K562 (cell line): Measurements from ENCODE around the gene OCIAD1. TPM values are rescaled to one million over a fixed set of nuclear protein-coding genes. Genes with fewer than 3 reads are reported as not detected.

Experiments used
- ATAC-seq: fragments of 200-7000 bp; cut with Tn5 transposase; 3 replicates; pipeline ENCODE4 v1.9.1; 2020; ENCODE audit warnings: moderate library complexity
- BruUV-seq: library from RNA; stranded (reverse); fragments of 400-500 nt; replicated peaks from 2 replicates; lab custom pipeline; 2021; lab: Mats Ljungman, UMichigan
- CTCF ChIA-PET: fragments of 300-600 bp; formaldehyde crosslinking; extraction: SDS; loops from one replicate; lab custom pipeline; 2021; ENCODE audit warnings: low intra/inter-chr PET ratio; lab: Yijun Ruan, JAX
- POLR2A ChIA-PET: fragments of 300-600, 350-650 bp; sonication (Branson Sonifier 250); formaldehyde crosslinking; extraction: SDS; loops from one replicate; lab custom pipeline; 2021; ENCODE audit warnings: antibody characterized with exemption, inconsistent platforms; lab: Yijun Ruan, JAX
- DNase-seq, 4 experiments: peaks; one replicate each; pipeline versions ENCODE4 v3.0.0 to v3.0.0-alpha.2; 2011 to 2018; ENCODE audit warnings: low spot score in 3 of 4, mixed read lengths in 3 of 4; ENCODE audit errors: extremely low read depth in 1 of 4
- FAIRE-seq: peaks from 2 replicates; lab custom pipeline; 2011; peaks lifted over from hg19 to GRCh38; lab: Jason Lieb, UNC
- H2AFZ ChIP-seq: 2 replicates; pipeline ENCODE4 v1.6.0; 2011; ENCODE audit warnings: low read depth, low read length, control low read depth, inconsistent platforms
- H3K27ac ChIP-seq: fragments of 200-600 bp; 3 replicates; pipeline ENCODE4 v1.8.0; 2011; ENCODE audit warnings: low read depth, mild to moderate bottlenecking, control low read depth, inconsistent platforms, low read length, moderate library complexity, mixed read lengths; ENCODE audit errors: extremely low read depth
- H3K27me3 ChIP-seq, 2 experiments: fragments of 300-600 bp in 1 of 2; 2 replicates in 1 of 2; 3 replicates in 1 of 2; pipeline versions ENCODE4 v1.6.0 to v1.8.0; 2011; ENCODE audit warnings: inconsistent platforms in 2 of 2, low read length in 2 of 2, mild to moderate bottlenecking in 1 of 2, mixed read lengths in 1 of 2, moderate library complexity in 1 of 2; ENCODE audit not compliant: control insufficient read depth in 2 of 2, insufficient read depth in 2 of 2
- H3K36me3 ChIP-seq: fragments of 300-600 bp; 3 replicates; pipeline ENCODE4 v1.8.0; 2011; ENCODE audit warnings: mild to moderate bottlenecking, low read length, inconsistent platforms; ENCODE audit not compliant: control insufficient read depth, insufficient read depth
- H3K4me1 ChIP-seq, 2 experiments: fragments of 200-600 bp in 1 of 2; replicated peaks in 1 of 2; 2 replicates in 1 of 2; 3 replicates in 1 of 2; pipeline versions ENCODE4 v1.5.1 to v1.8.0; 2011; ENCODE audit warnings: inconsistent platforms in 2 of 2, low read length in 2 of 2, mild to moderate bottlenecking in 1 of 2, mixed read lengths in 1 of 2, moderate library complexity in 1 of 2; ENCODE audit not compliant: control insufficient read depth in 2 of 2, insufficient read depth in 2 of 2
- H3K4me2 ChIP-seq: 2 replicates; pipeline ENCODE4 v1.6.1; 2011; ENCODE audit warnings: low read length, control low read depth, inconsistent platforms, mixed read lengths; ENCODE audit not compliant: insufficient read depth
- H3K4me3 ChIP-seq: fragments of 200-600 bp; sonication (generic), shearing (Covaris generic); 2 replicates; pipeline ENCODE4 v1.5.1; 2016; ENCODE audit warnings: control low read depth, inconsistent platforms
- H3K79me2 ChIP-seq: fragments of 200-600 bp; 3 replicates; pipeline ENCODE4 v1.8.0; 2011; ENCODE audit warnings: low read length, inconsistent platforms; ENCODE audit not compliant: control insufficient read depth, insufficient read depth
- H3K9ac ChIP-seq, 2 experiments: 2 replicates each; pipeline versions ENCODE4 v1.6.0 to v1.6.1; 2011; ENCODE audit warnings: low read depth in 2 of 2, low read length in 2 of 2, control low read depth in 1 of 2, inconsistent platforms in 1 of 2, mild to moderate bottlenecking in 1 of 2, mixed read lengths in 1 of 2; ENCODE audit not compliant: insufficient read depth in 1 of 2
- H3K9me1 ChIP-seq: one replicate; pipeline ENCODE4 v1.6.0; 2011; ENCODE audit warnings: inconsistent platforms, mild to moderate bottlenecking, low read length, moderate library complexity; ENCODE audit not compliant: control insufficient read depth, insufficient read depth
- H3K9me3 ChIP-seq: replicated peaks from 2 replicates; pipeline ENCODE4 v1.5.1; 2011; ENCODE audit warnings: low read depth, low read length, inconsistent platforms; ENCODE audit not compliant: control insufficient read depth, insufficient read depth
- H4K20me1 ChIP-seq: replicated peaks from 2 replicates; pipeline ENCODE4 v1.6.1; 2011; ENCODE audit warnings: low read length, inconsistent platforms, mixed read lengths; ENCODE audit not compliant: control insufficient read depth, insufficient read depth
- ARID2 ChIP-seq: fragments of 450-650 bp; IDR thresholded peaks from 2 replicates; pipeline ENCODE4 v1.6.1; 2017; ENCODE audit warnings: antibody characterized with exemption, mild to moderate bottlenecking
- ARNT ChIP-seq, 2 experiments: fragments of 450-650 bp; IDR thresholded peaks; 2 replicates each; pipeline ENCODE4 v1.6.1; 2016; ENCODE audit warnings: mild to moderate bottlenecking in 1 of 2
- CTBP1 ChIP-seq: fragments of 450-650 bp; IDR thresholded peaks from 2 replicates; pipeline ENCODE4 v1.6.1; 2016; ENCODE audit warnings: borderline replicate concordance
- FIP1L1 ChIP-seq: fragments of 200-400 bp; formaldehyde crosslinking; IDR thresholded peaks from 2 replicates; pipeline ENCODE4 v1.6.1; 2018; ENCODE audit warnings: mild to moderate bottlenecking, low read depth, low read length; ENCODE audit not compliant: poor library complexity, severe bottlenecking
- GATA2 ChIP-seq: sonication (generic); formaldehyde crosslinking; IDR thresholded peaks from 2 replicates; pipeline ENCODE4 v1.4.0; 2020; ENCODE audit warnings: mild to moderate bottlenecking, missing genetic modification reagents
- HBP1 ChIP-seq: fragments of 450-650 bp; formaldehyde crosslinking; IDR thresholded peaks from 2 replicates; pipeline ENCODE4 v1.4.0; 2022; ENCODE audit warnings: missing genetic modification characterization
- JUND ChIP-seq, 2 experiments: IDR thresholded peaks; 2 replicates in 1 of 2; 3 replicates in 1 of 2; pipeline ENCODE4 v1.6.1; 2011; ENCODE audit warnings: borderline replicate concordance in 2 of 2, low read depth in 2 of 2, low read length in 2 of 2, improper control_type of control experiment in 1 of 2, missing biosample characterization in 1 of 2, missing genetic modification characterization in 1 of 2, missing genetic modification reagents in 1 of 2
- KAT7 ChIP-seq: sonication (generic); formaldehyde crosslinking; IDR thresholded peaks from 2 replicates; pipeline ENCODE4 v1.8.0; 2022; ENCODE audit warnings: missing genetic modification reagents, mild to moderate bottlenecking, borderline replicate concordance
- KDM1A ChIP-seq, 2 experiments: fragments of 450-650 bp; IDR thresholded peaks; 2 replicates each; pipeline ENCODE4 v1.6.1; 2016; ENCODE audit warnings: mild to moderate bottlenecking in 2 of 2
- KLF16 ChIP-seq: IDR thresholded peaks from 2 replicates; pipeline ENCODE4 v1.6.1; 2016; ENCODE audit warnings: antibody characterized with exemption
- MIER1 ChIP-seq: fragments of 450-650 bp; IDR thresholded peaks from 2 replicates; pipeline ENCODE4 v1.6.1; 2016; ENCODE audit warnings: antibody characterized with exemption, mild to moderate bottlenecking, low read depth
- NFE2L1 ChIP-seq: fragments of 450-650 bp; IDR thresholded peaks from 2 replicates; pipeline ENCODE4 v1.6.1; 2016; ENCODE audit warnings: missing genetic modification characterization, low read depth, mild to moderate bottlenecking, missing compliant biosample characterization, moderate library complexity, borderline replicate concordance
- NUFIP1 ChIP-seq: fragments of 450-650 bp; IDR thresholded peaks from 2 replicates; pipeline ENCODE4 v1.6.1; 2018; ENCODE audit not compliant: partially characterized antibody
- PHTF2 ChIP-seq: fragments of 250-450 bp; sonication (Bioruptor Pico); IDR thresholded peaks from 2 replicates; pipeline ENCODE4 v1.5.0; 2021; ENCODE audit warnings: mild to moderate bottlenecking
- RBM39 ChIP-seq: fragments of 200-400 bp; formaldehyde crosslinking; optimal IDR thresholded peaks from 2 replicates; pipeline ENCODE3; 2018; ENCODE audit warnings: low read depth, low read length
- ZNF584 ChIP-seq: fragments of 200-800 bp; sonication (Bioruptor generic); IDR thresholded peaks from 2 replicates; pipeline ENCODE4 v1.6.1; 2016; ENCODE audit warnings: low read depth, mild to moderate bottlenecking, missing genetic modification characterization, missing compliant biosample characterization
- ZNF75A ChIP-seq: fragments of 450-650 bp; formaldehyde crosslinking; IDR thresholded peaks from 2 replicates; pipeline ENCODE4 v1.4.0; 2020; ENCODE audit warnings: mild to moderate bottlenecking
- ZNF76 ChIP-seq: fragments of 250-450 bp; sonication (Bioruptor Pico); IDR thresholded peaks from 2 replicates; pipeline ENCODE4 v1.4.0; 2020; ENCODE audit warnings: mild to moderate bottlenecking, moderate library complexity, borderline replicate concordance
- WGBS: fragments of 100-300 bp; shearing (Covaris generic); methylation state at CpG from one replicate; pipeline ENCODE4 v1.1.6; 2016; ENCODE audit warnings: low coverage, mixed read lengths; ENCODE audit not compliant: insufficient coverage; ENCODE audit errors: missing lambda C conversion rate; 5-methylcytosine and 5-hydroxymethylcytosine counted together
- in situ Hi-C: fragments of 300-500 bp; cut with MboI; formaldehyde crosslinking; loops from 4 replicates; pipeline ENCODE4 v1.15.0; 2018; ENCODE audit warnings: inconsistent platforms, mixed read lengths
- intact Hi-C: fragments of 100-400 bp; cut with micrococcal nuclease; formaldehyde crosslinking; loops from 2 replicates; pipeline ENCODE4 v1.14.2; 2022
- polyA plus RNA-seq, 8 experiments: library from polyadenylated mRNA; depleted of rRNA in 4 of 8; stranded (reverse) in 5 of 8; unstranded in 3 of 8; fragments of >200 nt; fragmentation: Nextera tagmentation in 2 of 8; fragmentation: Illumina TruSeq in 1 of 8; extraction: Ambion mirVana in 2 of 8; extraction: Trizol in 1 of 8; gene quantifications; 2 replicates each; pipeline versions ENCODE4 v1.2.1 to v1.2.3, GENCODE V29; 2011 to 2014; ENCODE audit warnings: inconsistent platforms in 1 of 8, missing spikeins in 1 of 8
- total RNA-seq, 7 experiments: library from RNA; depleted of rRNA in 6 of 7; stranded (reverse); fragments of >200 nt in 6 of 7; fragmentation: Illumina TruSeq in 2 of 7; extraction: Trizol in 2 of 7; gene quantifications; 2 replicates each; pipeline versions ENCODE4 v1.2.1 to v1.2.3, GENCODE V29; 2011 to 2021; ENCODE audit warnings: low replicate concordance in 1 of 7
- TF ChIP-seq, protein P1 (sequence below), 3 experiments: fragments of 200-800 bp in 1 of 3; fragments of 250-450 bp in 1 of 3; fragments of 450-650 bp in 1 of 3; sonication (Bioruptor Pico) in 1 of 3; sonication (Bioruptor generic) in 1 of 3; formaldehyde crosslinking in 1 of 3; IDR thresholded peaks; 2 replicates each; pipeline versions ENCODE4 v1.6.1 to v1.8.0; 2016 to 2022; ENCODE audit warnings: mild to moderate bottlenecking in 2 of 3, missing genetic modification characterization in 2 of 3, missing compliant biosample characterization in 1 of 3, moderate library complexity in 1 of 3

Gene OCIAD1
- total and polyA plus RNA-seq, 9 of the 15 experiments (the other 6 are each of a cell fraction or from before 2014, with no cell fraction given): 99.0 to 358 (median 196) TPM

DNA sequence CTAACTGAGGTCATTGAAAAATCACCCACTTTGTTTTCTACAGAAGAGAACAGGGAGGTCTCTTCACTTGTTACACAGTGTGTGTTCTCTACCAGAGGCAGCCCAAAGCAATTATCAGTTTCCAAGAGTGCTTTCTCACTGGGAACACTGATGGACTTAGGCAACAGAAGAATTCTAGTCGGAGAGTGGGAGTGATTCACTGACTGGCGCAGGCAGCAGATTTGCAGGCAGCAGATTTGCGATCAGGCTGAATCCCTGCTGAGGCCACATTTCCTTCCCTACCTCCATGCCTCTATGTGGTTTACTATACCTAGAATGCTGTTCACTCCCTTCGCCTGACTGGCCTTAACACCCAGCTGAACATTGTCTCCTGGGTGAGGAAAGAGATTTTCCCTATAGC is 69.1 kb downstream of the OCIAD1 start:
- CTCF ChIA-PET: no interaction called here
- no peak overlapping the region for H3K4me3 ChIP-seq
- in situ Hi-C loops: no loop called here
- H3K4me2 ChIP-seq: peak overlapping the region; percentile 67
- H4K20me1 ChIP-seq: no peaks in the 10 kb centered on the region
- ATAC-seq (peak; percentile 72), DNase-seq (peak in 2 of 4 experiments; percentile 30 to 67), FAIRE-seq (peak; percentile 78)
- peak overlapping the region; percentile 91 for H2AFZ ChIP-seq
- intact Hi-C loops: loop anchor here (5.0 kb wide), 2 partner anchors 68 to 118 kb away; partner anchors contain the start of genes FRYL and OCIAD1
- H3K79me2 ChIP-seq: no peaks in the 10 kb centered on the region
- peaks cover 0 to 17% of the 10 kb centered on the region in 2 experiments; a peak in 3 of 5 replicates for H3K4me1 ChIP-seq
- no TSS peak for BruUV-seq
- no peaks in the 10 kb centered on the region for H3K36me3 ChIP-seq
- H3K27me3 ChIP-seq: no peaks in the 10 kb centered on the region
- H3K9ac ChIP-seq: peak overlapping the region in 1 of 2 experiments; percentile 21; a peak in 1 of 4 replicates
- no peaks in the 10 kb centered on the region for H3K9me1 ChIP-seq
- POLR2A ChIA-PET: no interaction called here
- H3K27ac ChIP-seq: peak overlapping the region; percentile 65; the same call in 1 of the 3 replicates
- WGBS: 6% methylated on average over 4 of the region's 4 CpGs
- H3K9me3 ChIP-seq: no peaks in the 10 kb centered on the region
- TF ChIP-seq RBM39 (no peak), PHTF2 (CRISPR knock-in tag) (no peak), NFE2L1 (tag) (no peak), ZNF76 (CRISPR knock-in tag) (no peak), KAT7 (no peak), NUFIP1 (no peak), HBP1 (CRISPR knock-in tag) (no peak), ZNF584 (CRISPR knock-in tag) (no peak), KDM1A (IDR thresholded peaks at IDR 0.05) (peak; percentile 90 to 91), CTBP1 (0 out of 2 replicates have a peak, but pooled peaks have one; percentile 32), ZNF75A (no peak), GATA2 (peak; percentile 29; the same call in 1 of the 2 replicates), KLF16 (0 out of 2 replicates have a peak, but pooled peaks have one; percentile 26), ARNT (IDR thresholded peaks at IDR 0.05) (no peak), ARID2 (no peak), JUND (IDR thresholded peaks at IDR 0.05; ENCODE audit: borderline replicate concordance, low read depth, low read length) (no peak), JUND (tag; IDR thresholded peaks at IDR 0.05; ENCODE audit: borderline replicate concordance, low read depth, low read length) (peak; percentile 26; the same call in 1 of the 3 replicates), MIER1 (no peak), FIP1L1 (no peak)
- TF ChIP-seq, protein P1, sequence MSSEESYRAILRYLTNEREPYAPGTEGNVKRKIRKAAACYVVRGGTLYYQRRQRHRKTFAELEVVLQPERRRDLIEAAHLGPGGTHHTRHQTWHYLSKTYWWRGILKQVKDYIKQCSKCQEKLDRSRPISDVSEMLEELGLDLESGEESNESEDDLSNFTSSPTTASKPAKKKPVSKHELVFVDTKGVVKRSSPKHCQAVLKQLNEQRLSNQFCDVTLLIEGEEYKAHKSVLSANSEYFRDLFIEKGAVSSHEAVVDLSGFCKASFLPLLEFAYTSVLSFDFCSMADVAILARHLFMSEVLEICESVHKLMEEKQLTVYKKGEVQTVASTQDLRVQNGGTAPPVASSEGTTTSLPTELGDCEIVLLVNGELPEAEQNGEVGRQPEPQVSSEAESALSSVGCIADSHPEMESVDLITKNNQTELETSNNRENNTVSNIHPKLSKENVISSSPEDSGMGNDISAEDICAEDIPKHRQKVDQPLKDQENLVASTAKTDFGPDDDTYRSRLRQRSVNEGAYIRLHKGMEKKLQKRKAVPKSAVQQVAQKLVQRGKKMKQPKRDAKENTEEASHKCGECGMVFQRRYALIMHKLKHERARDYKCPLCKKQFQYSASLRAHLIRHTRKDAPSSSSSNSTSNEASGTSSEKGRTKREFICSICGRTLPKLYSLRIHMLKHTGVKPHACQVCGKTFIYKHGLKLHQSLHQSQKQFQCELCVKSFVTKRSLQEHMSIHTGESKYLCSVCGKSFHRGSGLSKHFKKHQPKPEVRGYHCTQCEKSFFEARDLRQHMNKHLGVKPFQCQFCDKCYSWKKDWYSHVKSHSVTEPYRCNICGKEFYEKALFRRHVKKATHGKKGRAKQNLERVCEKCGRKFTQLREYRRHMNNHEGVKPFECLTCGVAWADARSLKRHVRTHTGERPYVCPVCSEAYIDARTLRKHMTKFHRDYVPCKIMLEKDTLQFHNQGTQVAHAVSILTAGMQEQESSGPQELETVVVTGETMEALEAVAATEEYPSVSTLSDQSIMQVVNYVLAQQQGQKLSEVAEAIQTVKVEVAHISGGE (CRISPR knock-in tag; IDR thresholded peaks at IDR 0.05): no peak
